MCF 10A (cell line): ENCODE data around the gene SUPT6H. TPM values are rescaled to one million over a fixed set of nuclear protein-coding genes. Genes with fewer than 3 reads are reported as not detected.

ENCODE experiments used
- BruUV-seq: library from RNA; stranded (reverse); fragments of 400-500 nt; replicated peaks from 2 replicates; lab custom pipeline; 2021; lab: Mats Ljungman, UMichigan
- CTCF ChIA-PET: fragments of 300-600 bp; sonication (Branson Sonifier 250); formaldehyde crosslinking; extraction: SDS; loops from one replicate; lab custom pipeline; 2021; ENCODE audit warnings: antibody characterized with exemption, inconsistent platforms; lab: Yijun Ruan, JAX
- POLR2A ChIA-PET: fragments of 300-600, 350-650 bp; sonication (Branson Sonifier 250); formaldehyde crosslinking; extraction: SDS; loops from one replicate; lab custom pipeline; 2020; ENCODE audit warnings: antibody characterized with exemption, inconsistent platforms; lab: Yijun Ruan, JAX
- DNase-seq: peaks from one replicate; pipeline ENCODE4 v3.0.0-alpha.2; 2018; ENCODE audit not compliant: unreplicated experiment
- H3K27ac Mint-ChIP-seq: one replicate; pipeline ENCODE4 v1.8.0; 2022; ENCODE audit warnings: mild to moderate bottlenecking, low read depth, mixed read lengths; ENCODE audit not compliant: unreplicated experiment
- H3K27me3 Mint-ChIP-seq: one replicate; pipeline ENCODE4 v1.8.0; 2022; ENCODE audit warnings: mixed read lengths; ENCODE audit not compliant: insufficient read depth, unreplicated experiment
- H3K36me3 Mint-ChIP-seq: one replicate; pipeline ENCODE4 v1.8.0; 2022; ENCODE audit warnings: mild to moderate bottlenecking, moderate library complexity, mixed read lengths; ENCODE audit not compliant: insufficient read depth, unreplicated experiment
- H3K4me1 Mint-ChIP-seq: one replicate; pipeline ENCODE4 v1.8.0; 2022; ENCODE audit warnings: mixed read lengths; ENCODE audit not compliant: insufficient read depth, unreplicated experiment
- H3K4me3 Mint-ChIP-seq: one replicate; pipeline ENCODE4 v1.8.0; 2022; ENCODE audit warnings: mild to moderate bottlenecking, moderate library complexity, mixed read lengths; ENCODE audit not compliant: unreplicated experiment
- H3K9me3 Mint-ChIP-seq: one replicate; pipeline ENCODE4 v1.8.0; 2022; ENCODE audit warnings: mixed read lengths; ENCODE audit not compliant: unreplicated experiment
- CTCF ChIP-seq: fragments of 200-600 bp; IDR thresholded peaks from one replicate; pipeline ENCODE4 v1.8.0; 2022; ENCODE audit warnings: antibody characterized with exemption, mild to moderate bottlenecking; ENCODE audit not compliant: unreplicated experiment
- intact Hi-C: fragments of 100-400 bp; cut with micrococcal nuclease; formaldehyde crosslinking; loops from 2 replicates; pipeline ENCODE4 v1.14.1; 2022
- total RNA-seq: library from RNA; stranded (reverse); gene quantifications from 2 replicates; pipeline ENCODE4 v1.2.3, GENCODE V29; 2022

Gene SUPT6H
- total RNA-seq, 1 experiment from 2014 or later: 81.7 TPM

GRCh38 chr17:28744972-28745785 lies 83.2 kb downstream of the SUPT6H start:
- no peaks in the 10 kb centered on the region for H3K27me3 Mint-ChIP-seq
- peak; percentile 52 for DNase-seq
- no peak for TF ChIP-seq CTCF
- no TSS peak for BruUV-seq
- peaks cover 54% of the 10 kb centered on the region for H3K36me3 Mint-ChIP-seq
- peaks cover 19% of the 10 kb centered on the region for H3K4me1 Mint-ChIP-seq
- H3K27ac Mint-ChIP-seq: peak overlapping the region; percentile 89
- intact Hi-C loops: no loop called here
- H3K9me3 Mint-ChIP-seq: no peaks in the 10 kb centered on the region
- ChIA-PET CTCF (interaction anchor here (1.0 to 15.1 kb wide), 3 partner anchors 20 to 162 kb away, joined by 3 to 365 read pairs (median 8); partner anchors contain the start of genes DHRS13, NEK8 and TLCD1), POLR2A (interaction anchor here (0.7 to 17.3 kb wide), 22 partner anchors 15 to 431 kb away, joined by 3 to 1135 read pairs (median 6); partner anchors contain the start of genes DHRS13, FLOT2, NEK8 and PHF12)
- peak overlapping the region; percentile 91 for H3K4me3 Mint-ChIP-seq

DNA sequence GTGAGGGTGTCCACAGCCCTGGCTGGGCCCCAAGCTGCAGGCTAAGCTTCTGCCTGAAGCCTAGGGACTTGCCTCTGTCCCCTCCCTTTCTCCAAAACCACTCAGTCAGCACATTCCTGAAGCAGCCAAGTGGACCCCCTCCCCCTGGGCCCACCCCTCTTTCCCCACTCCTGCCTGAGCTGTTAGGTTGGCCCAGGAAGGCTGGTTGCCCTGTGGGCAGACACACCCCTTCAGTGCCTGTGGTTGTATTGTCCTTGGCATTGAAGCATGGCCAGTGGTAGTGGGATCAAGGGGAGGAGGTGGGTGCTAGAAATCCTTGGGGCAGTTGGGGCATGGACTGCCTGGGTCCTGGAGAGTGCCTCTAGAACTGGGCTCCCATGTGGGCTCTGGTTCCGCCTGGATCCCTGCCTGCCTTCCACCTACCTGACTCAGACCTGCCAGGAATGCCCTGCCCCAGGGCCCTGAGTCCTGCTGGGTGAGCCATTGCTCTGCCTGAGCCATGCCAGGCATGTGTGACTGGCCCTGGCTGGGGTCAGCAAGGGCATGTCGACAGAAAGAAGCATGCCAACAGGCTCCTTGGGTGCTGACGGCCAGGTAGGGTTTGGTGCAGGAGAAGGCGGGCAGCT lies 83.9 kb downstream of the SUPT6H start:
- intact Hi-C loops: no loop called here
- H3K9me3 Mint-ChIP-seq: no peaks in the 10 kb centered on the region
- peak overlapping the region; percentile 91 for H3K4me3 Mint-ChIP-seq
- DNase-seq: peak; percentile 94
- H3K27ac Mint-ChIP-seq: peak overlapping the region; percentile 89
- TF ChIP-seq CTCF: no peak
- ChIA-PET CTCF (interaction anchor here (1.0 to 15.1 kb wide), 7 partner anchors 9 to 156 kb away, joined by 3 to 365 read pairs (median 4); partner anchors contain the start of genes DHRS13, FLOT2, NEK8 and TLCD1), POLR2A (interaction anchor here (0.7 to 17.3 kb wide), 19 partner anchors 14 to 431 kb away, joined by 3 to 1135 read pairs (median 7); partner anchors contain the start of genes DHRS13, FLOT2, NEK8 and PHF12)
- H3K36me3 Mint-ChIP-seq: peaks cover 61% of the 10 kb centered on the region
- H3K4me1 Mint-ChIP-seq: peaks cover 19% of the 10 kb centered on the region
- no peaks in the 10 kb centered on the region for H3K27me3 Mint-ChIP-seq
- BruUV-seq: no TSS peak

GRCh38 chr17:28746611-28747050 lies 84.6 kb downstream of the SUPT6H start:
- BruUV-seq: no TSS peak

More at GRCh38 chr17:28746611-28747050, 84.6 kb downstream of the SUPT6H start:
- ChIA-PET CTCF (interaction anchor here (1.0 to 15.1 kb wide), 7 partner anchors 8 to 156 kb away, joined by 3 to 365 read pairs (median 4); partner anchors contain the start of genes DHRS13, FLOT2, NEK8 and TLCD1), POLR2A (interaction anchor here (1.1 to 17.3 kb wide), 9 partner anchors 17 to 206 kb away, joined by 3 to 1135 read pairs (median 14); partner anchors contain the start of genes DHRS13, NEK8, PHF12 and RPL23A)
- TF ChIP-seq CTCF: no peak
- Mint-ChIP-seq H3K4me1 (peaks cover 19% of the 10 kb centered on the region), H3K4me3 (peak overlapping the region; percentile 91), H3K27me3 (no peaks in the 10 kb centered on the region), H3K9me3 (no peaks in the 10 kb centered on the region), H3K36me3 (peaks cover 69% of the 10 kb centered on the region), H3K27ac (peak overlapping the region; percentile 89)
- intact Hi-C loops: no loop called here
- DNase-seq: peak; percentile 71
